Mesodermal cell (in vitro differentiated cells): Measurements from ENCODE around the gene RO60.
"Not testable (repeated sequence)": the region's sequence is repeated elsewhere in the genome, so short reads cannot be mapped to it uniquely, and the experiment has no call there.

Source experiments
- H3K27ac ChIP-seq: 2 replicates; pipeline ENCODE4 v1.7.0; 2013; ENCODE audit warnings: mild to moderate bottlenecking, low read depth, low read length, moderate library complexity; ENCODE audit not compliant: severe bottlenecking
- H3K36me3 ChIP-seq: 2 replicates; pipeline ENCODE4 v1.7.1; 2013; ENCODE audit warnings: mild to moderate bottlenecking, low read length, moderate library complexity; ENCODE audit not compliant: control insufficient read depth, insufficient read depth
- H3K4me1 ChIP-seq: one replicate; pipeline ENCODE4 v1.7.1; 2013; ENCODE audit warnings: mild to moderate bottlenecking, low read length; ENCODE audit not compliant: insufficient read depth, control insufficient read depth, poor library complexity, severe bottlenecking
- H3K4me3 ChIP-seq: 2 replicates; pipeline ENCODE4 v1.7.0; 2013; ENCODE audit warnings: low read length, control low read depth, mild to moderate bottlenecking; ENCODE audit not compliant: insufficient read depth, poor library complexity, severe bottlenecking; ENCODE audit errors: extremely low read depth
- H3K9me3 ChIP-seq: 2 replicates; pipeline ENCODE4 v1.7.1; 2013; ENCODE audit warnings: mild to moderate bottlenecking, low read length, moderate library complexity; ENCODE audit not compliant: control insufficient read depth
- WGBS, 2 experiments: methylation state at CpG; one replicate each; pipeline ENCODE4 v1.1.5; 2013; ENCODE audit warnings: missing lambda C conversion rate in 2 of 2; ENCODE audit not compliant: insufficient coverage in 2 of 2; 5-methylcytosine and 5-hydroxymethylcytosine counted together

Gene RO60

GRCh38 chr1:193032643-193033427, 26.6 kb upstream of the RO60 start:
- not testable (repeated sequence) for H3K9me3 ChIP-seq, H3K4me1 ChIP-seq, H3K36me3 ChIP-seq, H3K4me3 ChIP-seq, H3K27ac ChIP-seq
- 73 to 98% methylated on average over 5 to 6 of the region's 9 CpGs for WGBS, 2 experiments

GRCh38 chr1:193033610-193034009, 25.8 kb upstream of the RO60 start:
- Histone ChIP-seq H3K4me1 (no peaks in the 10 kb centered on the region), H3K36me3 (peaks cover 2% of the 10 kb centered on the region), H3K9me3 (no peaks in the 10 kb centered on the region), H3K27ac (no peak overlapping the region), H3K4me3 (no peak overlapping the region)

- WGBS, 2 experiments: no CpG with 5 or more reads among the region's 3 CpGs
- Histone ChIP-seq H3K27ac (no peak overlapping the region), H3K9me3 (no peaks in the 10 kb centered on the region), H3K4me1 (no peaks in the 10 kb centered on the region), H3K4me3 (no peak overlapping the region), H3K36me3 (peaks cover 2% of the 10 kb centered on the region)
Measured at GRCh38 chr1:193036337-193037047, 22.9 kb upstream of the RO60 start.

GRCh38 chr1:193040011-193040410, 19.4 kb upstream of the RO60 start:
- H3K9me3 ChIP-seq: no peaks in the 10 kb centered on the region
- no peak overlapping the region for H3K27ac ChIP-seq
- H3K4me1 ChIP-seq: no peaks in the 10 kb centered on the region
- 100% methylated on average over 1 of the region's 3 CpGs; no CpG with 5 or more reads in 1 of the 2 experiments for WGBS, 2 experiments
- H3K4me3 ChIP-seq: no peak overlapping the region
- H3K36me3 ChIP-seq: peaks cover 25% of the 10 kb centered on the region

GRCh38 chr1:193042766-193043691, 16.4 kb upstream of the RO60 start:
- no peak overlapping the region for H3K4me3 ChIP-seq
- no peaks in the 10 kb centered on the region for H3K4me1 ChIP-seq
- H3K36me3 ChIP-seq: peaks cover 40% of the 10 kb centered on the region
- WGBS, 2 experiments: no CpG with 5 or more reads among the region's 1 CpG
- H3K27ac ChIP-seq: no peak overlapping the region
- H3K9me3 ChIP-seq: no peaks in the 10 kb centered on the region

GRCh38 chr1:193048913-193049312, 10.5 kb upstream of the RO60 start:
- not testable (repeated sequence) for H3K9me3 ChIP-seq, H3K4me1 ChIP-seq, H3K27ac ChIP-seq, H3K4me3 ChIP-seq
- 69 to 92% methylated on average over 2 of the region's 5 CpGs for WGBS, 2 experiments
- H3K36me3 ChIP-seq: peaks cover 44% of the 10 kb centered on the region

- Histone ChIP-seq H3K4me1 (no peaks in the 10 kb centered on the region), H3K36me3 (peaks cover 13% of the 10 kb centered on the region), H3K9me3 (no peaks in the 10 kb centered on the region), H3K27ac (no peak overlapping the region), H3K4me3 (no peak overlapping the region)
- 100% methylated on average over 2 of the region's 4 CpGs; no CpG with 5 or more reads in 1 of the 2 experiments for WGBS, 2 experiments
Measured at GRCh38 chr1:193054169-193054675, 5.2 kb upstream of the RO60 start.

- Histone ChIP-seq H3K4me1 (peaks cover 6% of the 10 kb centered on the region), H3K9me3 (no peaks in the 10 kb centered on the region), H3K4me3 (peak overlapping the region; percentile 91), H3K36me3 (peaks cover 10% of the 10 kb centered on the region), H3K27ac (peak overlapping the region; percentile 97)
- WGBS, 2 experiments: 2% methylated on average over 36 to 37 of the region's 37 CpGs
Measured at GRCh38 chr1:193058529-193059281, 707 bp upstream of the RO60 start.

GRCh38 chr1:193060115-193060403, 647 bp downstream of the RO60 start:
- peak overlapping the region; percentile 97 for H3K27ac ChIP-seq

GRCh38 chr1:193060406-193060805, 994 bp downstream of the RO60 start:
- peaks cover 15% of the 10 kb centered on the region for H3K36me3 ChIP-seq
- 0 to 26% methylated on average over 3 of the region's 4 CpGs for WGBS, 2 experiments
- H3K9me3 ChIP-seq: no peaks in the 10 kb centered on the region
- peaks cover 6% of the 10 kb centered on the region for H3K4me1 ChIP-seq
- peak overlapping the region; percentile 97 for H3K27ac ChIP-seq
- peak overlapping the region; percentile 91 for H3K4me3 ChIP-seq

More at GRCh38 chr1:193060115-193060403, 647 bp downstream of the RO60 start:
- Histone ChIP-seq H3K4me3 (peak overlapping the region; percentile 91), H3K9me3 (no peaks in the 10 kb centered on the region), H3K36me3 (peaks cover 15% of the 10 kb centered on the region), H3K4me1 (peaks cover 6% of the 10 kb centered on the region)
- WGBS, 2 experiments: 0% methylated on average over 1 to 2 of the region's 9 CpGs
